Liver (tissue), 9 donors: ENCODE results near the gene C1orf53. TPM values are rescaled to one million over a fixed set of nuclear protein-coding genes. Genes with fewer than 3 reads are reported as not detected.

Source experiments
- DNase-seq: peaks from one replicate; pipeline ENCODE4 v3.0.0-alpha.2; 2017; ENCODE audit warnings: low spot score
- H3K27ac ChIP-seq, 2 donors: one replicate each; pipeline ENCODE4 v1.7.0; 2013; ENCODE audit warnings: inconsistent platforms in 2 of 2, low read length in 2 of 2, control low read depth in 1 of 2, low read depth in 1 of 2, mild to moderate bottlenecking in 1 of 2
- H3K27me3 ChIP-seq, 4 donors: one replicate each; pipeline versions ENCODE4 v1.6.1 to v1.7.0; 2013; ENCODE audit warnings: low read length in 3 of 4, inconsistent platforms in 1 of 4, mild to moderate bottlenecking in 1 of 4, moderate library complexity in 1 of 4; ENCODE audit not compliant: control insufficient read depth in 4 of 4, insufficient read depth in 4 of 4
- H3K36me3 ChIP-seq, 4 donors: one replicate each; pipeline versions ENCODE4 v1.6.1 to v1.7.0; 2013; ENCODE audit warnings: low read length in 3 of 4, mild to moderate bottlenecking in 3 of 4, low read depth in 1 of 4, moderate library complexity in 1 of 4; ENCODE audit not compliant: control insufficient read depth in 4 of 4, insufficient read depth in 3 of 4
- H3K4me1 ChIP-seq, 4 donors: one replicate each; pipeline versions ENCODE4 v1.6.1 to v1.7.0; 2013; ENCODE audit warnings: low read length in 3 of 4, mild to moderate bottlenecking in 3 of 4, moderate library complexity in 1 of 4; ENCODE audit not compliant: control insufficient read depth in 4 of 4, insufficient read depth in 4 of 4
- H3K4me3 ChIP-seq, 3 donors: one replicate each; pipeline versions ENCODE4 v1.6.1 to v1.7.0; 2013; ENCODE audit warnings: low read length in 3 of 3, control low read depth in 1 of 3, low read depth in 1 of 3, mild to moderate bottlenecking in 1 of 3
- H3K9ac ChIP-seq, 2 donors: one replicate each; pipeline ENCODE4 v1.7.0; 2013; ENCODE audit warnings: low read length in 2 of 2, mild to moderate bottlenecking in 2 of 2, moderate library complexity in 2 of 2, control low read depth in 1 of 2, low read depth in 1 of 2
- H3K9me3 ChIP-seq, 4 donors: one replicate each; pipeline versions ENCODE4 v1.6.1 to v1.7.0; 2013; ENCODE audit warnings: low read length in 3 of 4; ENCODE audit not compliant: control insufficient read depth in 4 of 4
- ATF3 ChIP-seq: IDR thresholded peaks from 2 replicates; pipeline ENCODE4 v1.6.1; 2016; ENCODE audit warnings: antibody characterized with exemption
- FOXA1 ChIP-seq: IDR thresholded peaks from 2 replicates; pipeline ENCODE4 v1.6.1; 2016; ENCODE audit warnings: antibody characterized with exemption
- HNF4G ChIP-seq: IDR thresholded peaks from 2 replicates; pipeline ENCODE4 v1.6.1; 2016; ENCODE audit warnings: antibody characterized with exemption
- JUND ChIP-seq, 2 donors: IDR thresholded peaks; 2 replicates each; pipeline ENCODE4 v1.6.1; 2016; ENCODE audit warnings: antibody characterized with exemption in 2 of 2
- MAX ChIP-seq: IDR thresholded peaks from 2 replicates; pipeline ENCODE4 v1.6.1; 2016; ENCODE audit warnings: antibody characterized with exemption
- RAD21 ChIP-seq, 2 donors: IDR thresholded peaks; 2 replicates each; pipeline ENCODE4 v1.6.1; 2016; ENCODE audit warnings: antibody characterized with exemption in 2 of 2, mild to moderate bottlenecking in 2 of 2
- REST ChIP-seq: IDR thresholded peaks from 2 replicates; pipeline ENCODE4 v1.6.1; 2016; ENCODE audit warnings: antibody characterized with exemption, mild to moderate bottlenecking
- SP1 ChIP-seq: IDR thresholded peaks from 2 replicates; pipeline ENCODE4 v1.6.1; 2018; ENCODE audit warnings: antibody characterized with exemption, mild to moderate bottlenecking
- TAF1 ChIP-seq: conservative IDR thresholded peaks from 2 replicates; pipeline ENCODE4 v1.6.1; 2016; ENCODE audit warnings: antibody characterized with exemption, mild to moderate bottlenecking
- YY1 ChIP-seq: IDR thresholded peaks from 2 replicates; pipeline ENCODE4 v1.6.1; 2016; ENCODE audit warnings: antibody characterized with exemption, mild to moderate bottlenecking
- ZBTB33 ChIP-seq: IDR thresholded peaks from 2 replicates; pipeline ENCODE4 v1.6.1; 2016; ENCODE audit warnings: antibody characterized with exemption
- WGBS: extraction: QIAGEN DNeasy Blood & Tissue Kit; methylation state at CpG from one replicate; pipeline ENCODE4 v1.1.7; 2013; 5-methylcytosine and 5-hydroxymethylcytosine counted together
- polyA plus RNA-seq, 2 donors: library from polyadenylated mRNA; stranded (reverse) in 1 of 2; unstranded in 1 of 2; fragments of 200-250 nt in 1 of 2; fragments of >200 nt in 1 of 2; fragmentation: Nextera tagmentation in 1 of 2; extraction: Ambion mirVana in 1 of 2; gene quantifications; one replicate each; pipeline versions ENCODE4 v1.2.1 to v1.2.3, GENCODE V29; 2013 to 2015
- total RNA-seq, 2 donors: library from RNA; depleted of rRNA; stranded (reverse); fragments of >200 nt; gene quantifications; one replicate each; pipeline ENCODE4 v1.2.3, GENCODE V29; 2014
- donor health status: healthy.
- donor health status: healthy.
- donor health status: healthy.
- donor health status: healthy.
- donor health status: healthy.

The C1orf53 gene
- total and polyA plus RNA-seq, 4 donors: 5.5 to 20.5 (median 9.5) TPM

- no peak for DNase-seq
- peaks cover 12 to 35% (median 23%) of the 10 kb centered on the region in 4 donors for H3K4me1 ChIP-seq
- H3K27me3 ChIP-seq: peaks cover 3 to 36% (median 13%) of the 10 kb centered on the region in 4 donors
- no peaks in the 10 kb centered on the region for H3K36me3 ChIP-seq
- H3K9ac ChIP-seq: no peak overlapping the region
- TF ChIP-seq ATF3: no peak
- no peak overlapping the region for H3K4me3 ChIP-seq
- H3K9me3 ChIP-seq: peaks cover 0 to 2% (median 0%) of the 10 kb centered on the region in 4 donors
- no peak overlapping the region for H3K27ac ChIP-seq
- WGBS: 22% methylated on average over 19 of the region's 19 CpGs
These were observed 18.1 kb downstream of the C1orf53 start for GRCh38 chr1:197920414-197921117.

- Histone ChIP-seq H3K27ac (no peak overlapping the region), H3K9ac (no peak overlapping the region), H3K9me3 (peaks cover 0 to 2% (median 0%) of the 10 kb centered on the region in 4 donors), H3K4me1 (peaks cover 11 to 26% (median 16%) of the 10 kb centered on the region in 4 donors), H3K4me3 (no peak overlapping the region), H3K36me3 (no peaks in the 10 kb centered on the region), H3K27me3 (peaks cover 3 to 31% (median 9%) of the 10 kb centered on the region in 4 donors)
- DNase-seq: no peak
- no peak for TF ChIP-seq JUND (IDR thresholded peaks at IDR 0.05)
- TF ChIP-seq ZBTB33: no peak
- no peak for TF ChIP-seq REST
- TF ChIP-seq FOXA1: no peak
- TF ChIP-seq HNF4G: no peak
- no peak for TF ChIP-seq TAF1
- TF ChIP-seq ATF3: no peak
- TF ChIP-seq SP1: no peak
- TF ChIP-seq MAX: no peak
- no peak for TF ChIP-seq YY1
- no peak for TF ChIP-seq RAD21 (IDR thresholded peaks at IDR 0.05)
- 35% methylated on average over 33 of the region's 33 CpGs for WGBS
These were observed 19.0 kb downstream of the C1orf53 start for GRCh38 chr1:197921235-197922069.
